Activated T-cell treated with anti-CD3 and anti-CD28 coated beads for 24 hours (primary cell): ENCODE data around the gene ITGB7.
A peak's percentile ranks its signal among the peaks of the same experiment; 100 is the strongest.
"Not testable (repeated sequence)": the region's sequence is repeated elsewhere in the genome, so short reads cannot be mapped to it uniquely, and the experiment has no call there.

Experiments
- DNase-seq: peaks from one replicate; pipeline ENCODE4 v3.0.0-alpha.2; 2020; ENCODE audit warnings: low read depth

ITGB7 gene

DNA sequence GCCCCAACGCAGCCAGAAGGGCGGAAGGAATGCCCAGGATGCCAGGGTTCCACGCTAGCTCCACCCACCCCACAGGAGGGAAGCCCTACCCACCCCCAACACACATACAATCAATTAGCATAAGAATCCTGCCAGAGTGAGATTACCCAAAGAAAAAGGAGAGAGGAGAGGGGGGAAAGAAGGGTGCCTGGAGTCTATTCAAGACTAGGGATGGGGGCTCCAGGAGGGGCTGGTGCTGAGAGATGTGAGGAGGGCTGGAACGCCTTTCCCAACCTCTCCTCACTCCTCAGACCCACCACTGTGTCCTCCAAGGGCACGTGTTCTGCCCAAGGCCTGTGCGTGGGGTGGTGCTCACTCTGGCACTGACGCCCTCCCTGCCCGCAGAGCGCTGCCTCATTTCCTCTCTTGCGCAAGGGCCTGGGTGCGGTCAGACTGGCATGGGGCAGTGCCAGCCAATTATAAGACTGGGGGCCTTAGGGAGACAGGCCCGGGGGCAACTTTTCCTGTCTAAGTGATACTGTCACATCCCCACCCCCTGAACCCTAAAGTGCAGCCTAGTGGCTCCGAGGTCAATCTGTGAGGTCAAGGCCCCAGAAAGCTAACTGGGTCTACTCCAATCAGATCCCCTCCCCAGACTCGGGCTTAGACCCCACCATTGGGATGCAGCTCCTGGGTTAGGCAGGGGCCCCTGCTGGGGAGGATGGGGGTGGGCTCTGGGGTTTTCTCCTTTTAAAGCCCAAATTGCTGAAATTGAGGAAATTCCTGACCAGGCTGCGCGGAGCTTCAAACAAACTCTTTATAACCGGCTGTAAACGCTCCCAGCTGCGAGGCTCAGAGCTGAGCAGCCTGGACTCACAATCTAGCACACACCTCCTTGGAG lies 10.2 kb upstream of the ITGB7 start:
- DNase-seq, result no peak

DNA sequence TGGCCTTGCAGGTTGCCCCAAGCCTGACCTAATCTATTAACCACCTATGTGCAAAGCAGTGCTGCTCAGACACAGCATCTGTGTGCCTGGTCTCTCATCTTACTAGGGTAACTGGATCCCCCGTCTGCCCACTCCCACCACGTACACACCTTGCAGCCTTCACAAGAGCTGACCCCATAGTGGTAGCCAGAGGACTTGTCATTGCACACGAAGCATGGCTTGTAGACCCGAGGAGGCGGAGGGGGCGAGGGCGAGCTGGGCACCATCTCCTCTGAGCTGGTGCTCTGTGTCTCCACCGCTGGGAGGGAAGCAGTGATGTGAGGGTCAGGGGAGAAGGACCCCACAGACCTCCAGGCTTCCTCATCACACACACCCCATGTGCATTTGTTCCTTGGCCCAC lies 8.4 kb upstream of the ITGB7 start:
- DNase-seq, result no peak

DNA sequence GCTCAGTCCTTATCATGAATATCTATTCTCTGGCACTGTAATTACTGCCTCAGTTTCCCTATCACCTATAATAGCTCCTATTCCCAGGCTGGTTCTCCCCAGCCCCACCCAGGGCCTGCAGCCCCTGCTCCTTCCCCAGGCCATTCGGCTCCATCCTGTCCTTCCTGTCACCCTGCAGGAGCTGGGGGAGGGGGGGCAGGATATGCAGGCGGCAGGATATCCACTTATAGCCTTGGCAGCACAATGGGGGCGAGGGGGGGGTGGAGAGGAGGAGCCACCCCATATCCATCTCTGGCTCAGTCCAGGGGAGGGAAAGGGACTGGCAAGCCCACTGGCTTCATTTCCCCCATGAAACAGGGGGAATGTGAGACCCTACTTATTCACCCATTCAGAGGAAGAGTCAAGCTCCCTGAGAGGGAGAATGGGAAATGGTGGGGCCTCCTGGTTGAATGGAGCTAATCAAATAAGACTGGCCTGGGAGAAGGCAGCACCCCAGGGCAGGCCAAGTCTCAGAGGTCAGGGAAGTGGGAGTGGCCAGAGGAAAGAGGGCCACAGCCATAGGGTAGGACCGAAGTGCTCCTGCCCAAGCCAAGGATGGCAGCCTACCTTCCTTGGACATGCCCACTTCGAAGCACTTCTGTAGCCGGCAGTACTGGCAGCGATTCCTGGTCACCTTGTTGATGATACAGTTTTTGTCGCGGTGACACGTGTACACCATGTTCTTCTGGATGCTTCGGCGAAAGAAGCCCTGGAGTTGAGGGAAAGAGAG lies 7.8 kb upstream of the ITGB7 start:
- DNase-seq, result no peak

DNA sequence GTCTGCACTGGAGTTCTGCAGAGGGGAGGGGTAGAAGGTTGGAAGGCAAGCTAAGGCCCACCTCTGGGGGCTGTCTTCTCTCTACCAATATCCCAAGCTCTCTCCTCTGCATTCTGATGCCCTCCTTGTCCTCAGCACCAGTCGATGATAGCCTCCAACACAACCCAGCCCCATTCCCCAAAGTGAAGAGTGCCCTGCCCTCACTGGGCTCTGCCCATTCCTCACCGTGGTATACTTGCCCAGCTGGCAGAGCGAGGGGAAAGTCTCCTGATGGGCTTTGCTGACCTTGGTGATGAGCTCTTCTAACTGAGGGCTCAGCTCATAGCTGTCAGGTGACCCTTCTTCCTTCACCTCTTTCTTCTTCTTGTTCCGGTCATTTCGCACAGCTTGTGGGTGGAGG lies 7.2 kb upstream of the ITGB7 start:
- no peak for DNase-seq

- DNase-seq, result peak; percentile 78
Observed at GRCh38 chr12:53213348-53213747, 6.3 kb upstream of the ITGB7 start.

- DNase-seq, result no peak
Observed at GRCh38 chr12:53212931-53213330, 5.9 kb upstream of the ITGB7 start.

GRCh38 chr12:53211476-53212381 lies 4.7 kb upstream of the ITGB7 start:
- no peak for DNase-seq

DNA sequence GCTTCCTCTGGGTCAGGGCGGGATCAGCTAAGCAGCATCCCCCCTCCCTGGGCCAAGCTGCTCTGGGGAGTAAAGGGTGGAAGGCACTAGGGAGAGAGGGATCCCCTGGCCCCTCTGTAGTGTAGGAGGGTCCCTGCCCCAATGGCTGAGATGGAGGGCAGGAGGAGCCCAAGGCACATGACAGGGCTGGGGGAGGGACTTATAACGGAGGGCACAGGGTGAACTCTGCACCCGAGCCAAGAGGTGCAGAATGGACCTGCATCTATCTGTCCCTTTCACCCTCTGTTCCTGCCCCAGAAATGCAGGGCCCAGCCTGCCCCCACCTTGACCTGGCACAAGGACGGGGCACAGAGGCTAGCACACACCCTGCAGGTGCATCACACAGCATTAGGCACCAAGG lies 3.8 kb upstream of the ITGB7 start:
- no peak for DNase-seq

DNA sequence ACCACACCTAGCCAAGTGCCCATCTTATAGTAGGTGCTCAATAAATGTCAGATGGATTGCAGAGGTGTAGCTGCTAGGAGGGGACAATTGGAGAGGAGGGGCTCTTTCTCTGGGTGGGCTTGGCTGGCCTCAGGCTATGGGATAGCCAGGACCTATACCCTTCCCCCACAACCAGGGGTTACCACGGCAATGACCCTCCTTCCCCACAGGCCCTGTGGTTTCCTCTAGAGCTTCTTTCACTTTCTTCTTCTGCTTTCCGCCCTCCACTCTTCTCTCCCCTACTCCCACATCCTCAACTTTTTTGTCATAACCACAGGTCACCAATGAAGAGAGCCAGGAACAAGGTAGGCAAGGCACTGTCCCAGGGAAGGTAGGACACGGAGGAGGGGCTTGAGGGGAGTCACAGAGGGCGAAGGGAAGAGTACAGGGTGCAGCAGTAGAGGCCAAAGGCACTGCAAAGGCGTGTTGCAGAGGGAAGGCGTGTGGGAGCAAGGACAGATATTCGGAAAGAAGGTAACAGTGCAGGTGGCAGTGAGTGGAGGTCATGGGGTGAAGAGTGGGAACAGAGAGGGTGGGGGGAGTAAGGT lies 1.9 kb upstream of the ITGB7 start:
- no peak for DNase-seq

DNA sequence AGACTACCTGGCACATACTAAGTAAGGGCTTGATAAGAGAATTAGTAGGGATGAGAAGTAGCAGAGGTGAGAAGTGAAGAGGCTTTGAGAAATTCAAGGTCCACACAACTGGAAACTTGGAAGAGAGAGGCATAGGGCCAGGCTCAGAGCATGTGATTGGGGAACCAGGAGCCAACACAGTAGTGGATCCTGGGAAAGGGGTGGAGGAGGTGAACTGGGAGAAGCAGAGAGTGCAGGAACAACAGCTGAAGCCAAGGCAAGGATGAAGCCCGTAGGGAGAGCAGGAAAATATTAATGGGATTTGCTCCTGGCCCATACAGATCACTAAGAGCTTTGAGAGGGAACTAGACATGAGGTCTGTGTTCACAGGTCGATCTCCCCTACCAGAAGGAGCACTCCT lies 1.4 kb upstream of the ITGB7 start:
- no peak for DNase-seq

DNA sequence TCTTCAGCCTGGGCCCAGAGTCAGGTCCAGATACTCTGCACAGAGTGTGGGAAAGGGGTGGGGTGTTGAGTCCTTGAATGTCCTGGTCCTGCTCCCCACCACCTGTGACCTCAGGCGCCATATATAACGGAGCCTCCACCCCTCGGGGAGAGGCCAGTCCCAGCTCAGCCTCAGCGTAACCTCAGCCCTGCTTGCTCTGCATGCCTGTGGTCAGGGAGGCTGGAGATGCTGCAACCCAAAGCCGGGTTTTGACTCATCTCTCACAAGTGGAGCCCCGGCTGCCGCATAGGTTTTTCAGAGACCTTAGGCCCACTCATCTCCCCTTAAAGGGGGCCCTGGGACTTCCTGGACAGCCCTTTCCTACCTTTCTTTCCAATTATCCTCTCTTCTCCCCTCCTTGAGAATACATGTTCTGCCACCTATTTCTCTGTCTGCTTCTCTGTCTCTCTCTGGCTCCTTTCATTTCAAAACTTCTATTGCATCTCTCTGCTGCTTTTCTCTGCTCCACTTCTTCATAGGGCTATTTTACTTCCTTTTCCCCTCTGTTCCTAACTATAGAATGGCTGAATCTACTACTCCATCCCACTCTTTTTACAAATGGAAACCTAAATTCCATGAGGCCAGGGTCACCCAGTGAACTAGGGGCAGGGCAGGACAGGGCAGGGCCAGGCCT lies 1.2 kb downstream of the ITGB7 start:
- peak; percentile 55 for DNase-seq

DNA sequence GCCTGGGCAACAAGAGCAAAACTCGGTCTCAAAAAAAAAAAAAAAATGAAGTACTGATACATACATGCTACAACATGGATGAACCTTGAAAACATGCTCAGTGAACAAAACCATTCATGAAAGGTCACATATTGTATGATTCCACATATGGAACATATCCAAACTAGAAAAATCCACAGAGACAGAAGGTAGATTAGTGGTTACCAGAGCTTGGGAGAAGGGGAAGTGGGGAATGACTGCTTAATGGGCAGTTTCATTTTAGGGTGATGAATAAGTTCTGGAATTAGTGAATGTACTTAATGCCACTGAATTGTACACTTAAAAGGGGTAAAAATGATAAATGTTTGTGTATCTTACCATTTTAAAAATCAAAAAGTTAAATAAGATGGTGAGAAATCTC lies 2.7 kb downstream of the ITGB7 start:
- DNase-seq, result no peak

- not testable (repeated sequence) for DNase-seq
Observed at GRCh38 chr12:53202316-53202715, 4.7 kb downstream of the ITGB7 start.

GRCh38 chr12:53201639-53202038 lies 5.4 kb downstream of the ITGB7 start:
- DNase-seq, result no peak

GRCh38 chr12:53201177-53201541 lies 5.9 kb downstream of the ITGB7 start:
- DNase-seq, result no peak

DNA sequence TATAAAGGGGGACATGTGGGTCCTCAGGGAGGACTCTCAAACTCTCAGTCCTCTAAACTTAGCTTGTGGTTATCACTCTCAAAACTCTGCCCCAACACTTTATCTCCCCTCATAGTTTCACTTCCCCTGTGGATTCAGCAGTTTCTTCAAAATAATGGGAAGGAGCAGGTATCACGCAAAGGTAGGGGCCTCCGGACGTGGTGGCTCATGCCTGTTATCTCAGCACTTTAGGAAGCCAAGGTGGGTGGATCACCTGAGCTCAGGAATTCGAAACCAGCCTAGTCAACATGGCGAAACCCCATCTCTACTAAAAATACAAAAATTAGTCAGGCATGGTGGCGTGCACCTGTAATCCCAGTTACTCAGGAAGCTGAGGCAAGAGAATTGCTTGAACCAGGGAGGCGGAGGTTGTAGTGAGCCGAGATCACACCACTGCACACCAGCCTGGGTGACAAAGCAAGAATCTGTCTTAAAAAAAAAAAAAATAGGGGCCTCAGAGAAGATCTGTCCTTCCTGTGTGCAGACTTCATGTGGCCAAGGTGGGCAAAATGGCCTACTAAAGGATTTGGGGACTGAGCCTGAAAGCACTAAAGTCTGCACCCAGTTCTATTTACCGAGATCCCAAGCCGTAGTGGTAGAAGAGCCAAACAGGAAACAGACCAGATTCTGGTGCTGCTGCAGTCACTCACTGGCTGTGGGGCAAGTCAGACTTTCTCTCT lies 6.4 kb downstream of the ITGB7 start:
- DNase-seq, result no peak

- no peak for DNase-seq
Observed at GRCh38 chr12:53200107-53200457, 7.0 kb downstream of the ITGB7 start.

DNA sequence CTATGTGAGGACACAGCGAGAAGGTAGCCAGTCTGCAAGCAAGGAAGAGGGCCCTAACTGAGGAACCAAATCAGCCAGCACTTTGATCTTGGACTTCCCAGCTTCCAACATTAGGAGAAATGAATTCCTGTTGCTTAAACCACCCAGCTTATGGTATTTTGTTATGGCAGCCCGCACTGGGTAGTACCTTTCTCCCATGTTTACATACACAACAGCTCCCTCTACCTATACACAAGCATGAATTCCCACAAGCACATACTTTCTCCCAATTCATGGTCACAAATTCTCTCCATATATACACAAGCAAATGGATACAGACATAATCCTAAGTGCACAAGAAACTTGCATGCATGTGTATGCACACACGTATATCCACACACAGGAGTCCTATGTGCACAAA lies 7.4 kb downstream of the ITGB7 start:
- no peak for DNase-seq

DNA sequence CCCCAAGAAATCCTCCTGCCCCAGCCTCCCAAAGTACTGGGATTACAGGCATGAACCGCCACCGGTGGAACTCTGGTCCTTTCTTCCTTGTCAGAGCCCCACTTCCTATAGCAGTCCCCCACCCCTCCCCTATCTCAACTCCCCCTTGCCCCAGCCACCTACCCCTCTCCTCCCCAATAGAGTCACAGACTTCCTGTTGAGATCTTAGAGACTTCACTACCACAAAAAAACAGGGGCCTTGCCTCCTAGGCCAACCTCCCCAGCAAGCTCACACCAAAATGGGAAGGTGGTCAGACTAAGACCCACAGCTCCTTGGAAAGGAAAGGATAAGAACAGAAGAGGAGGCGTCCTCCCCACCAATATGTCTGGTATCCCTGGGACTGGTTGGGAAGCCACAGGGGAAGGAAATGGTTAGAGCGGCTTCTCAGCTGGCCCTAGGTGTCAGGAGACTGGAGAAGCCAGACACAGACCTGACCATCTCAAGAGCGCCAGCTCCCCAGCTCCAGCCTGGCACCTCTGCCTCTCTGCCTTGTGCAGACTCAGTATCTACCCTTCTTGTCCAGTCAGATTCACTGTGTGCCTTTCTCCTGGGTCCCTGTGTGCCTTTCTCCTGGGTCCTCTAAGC lies 8.5 kb downstream of the ITGB7 start:
- no peak for DNase-seq

DNA sequence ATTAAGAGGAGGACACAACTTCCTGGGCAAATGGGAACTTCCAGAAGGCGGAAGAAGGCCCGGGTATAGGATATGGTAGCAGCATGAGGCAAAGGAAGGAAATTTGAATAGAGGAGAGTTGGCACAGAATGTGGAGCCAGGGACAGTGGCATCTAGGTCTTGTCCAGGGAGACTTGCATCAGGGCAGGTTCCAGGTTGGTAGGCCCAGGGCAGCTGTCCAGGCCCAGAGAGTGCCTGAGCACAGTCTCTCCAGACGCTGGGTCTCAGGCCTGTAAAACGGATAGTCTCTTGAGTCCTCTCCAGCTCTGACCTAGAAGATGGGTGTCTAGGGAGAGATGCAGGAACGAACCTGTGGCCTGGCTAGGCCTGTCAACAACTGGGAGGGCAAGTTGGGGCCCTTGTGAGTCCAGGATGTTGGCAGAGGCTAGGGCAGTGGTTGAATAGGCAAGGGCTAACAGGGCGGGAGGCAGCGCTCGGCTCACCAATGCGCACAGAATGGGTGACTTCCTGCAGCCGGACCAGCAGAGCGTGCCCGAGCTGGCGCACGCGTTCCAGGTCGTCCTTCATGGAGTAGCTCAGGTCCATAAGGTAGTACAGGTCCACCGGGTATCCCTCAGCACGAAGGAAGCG lies 9.9 kb downstream of the ITGB7 start:
- no peak for DNase-seq
